Fibroblast of the aortic adventitia (primary cell): ENCODE measurements around the gene EML3. TPM values are rescaled to one million over a fixed set of nuclear protein-coding genes. Genes with fewer than 3 reads are reported as not detected.
"Not testable (repeated sequence)": the region's sequence is repeated elsewhere in the genome, so short reads cannot be mapped to it uniquely, and the experiment has no call there.

Source experiments
- DNase-seq: peaks from one replicate; pipeline ENCODE4 v3.0.0-alpha.2; 2010; ENCODE audit warnings: low read depth
- H3K4me3 ChIP-seq: 2 replicates; pipeline ENCODE4 v1.5.1; 2011; ENCODE audit warnings: low read depth, mild to moderate bottlenecking, control low read depth, low read length, moderate library complexity
- CTCF ChIP-seq: IDR thresholded peaks from 2 replicates; pipeline ENCODE4 v1.5.1; 2011; ENCODE audit warnings: mild to moderate bottlenecking, low read length, control low read depth, inconsistent platforms; ENCODE audit not compliant: insufficient read depth
- total RNA-seq: library from RNA; depleted of rRNA; stranded (reverse); fragments of >200 nt; gene quantifications from 2 replicates; pipeline ENCODE4 v1.2.3, GENCODE V29; 2012; ENCODE audit warnings: low replicate concordance

EML3 gene
- total RNA-seq, 1 donor: 22.3 TPM

- no peak overlapping the region for H3K4me3 ChIP-seq
- no peak for TF ChIP-seq CTCF
- DNase-seq: no peak
These were observed 17.5 kb downstream of the EML3 start for GRCh38 chr11:62595124-62595523.

GRCh38 chr11:62593434-62594044 lies 19.0 kb downstream of the EML3 start:
- H3K4me3 ChIP-seq: no peak overlapping the region
- peak; percentile 59 for TF ChIP-seq CTCF
- DNase-seq: peak; percentile 76

GRCh38 chr11:62592989-62593421 lies 19.6 kb downstream of the EML3 start:
- DNase-seq: no peak
- no peak overlapping the region for H3K4me3 ChIP-seq

GRCh38 chr11:62592146-62592815 lies 20.3 kb downstream of the EML3 start:
- DNase-seq: no peak
- TF ChIP-seq CTCF: no peak
- H3K4me3 ChIP-seq: peak overlapping the region; percentile 67

More at GRCh38 chr11:62592989-62593421, 19.6 kb downstream of the EML3 start:
- TF ChIP-seq CTCF: no peak

- no peak for TF ChIP-seq CTCF
- peak; percentile 99 for DNase-seq
- H3K4me3 ChIP-seq: peak within 1 kb of the TSS; percentile 87
These were observed 21.0 kb downstream of the EML3 start, which contains the start of gene TUT1 for GRCh38 chr11:62591448-62592145. Gene TUT1, minus strand, starts transcription at chr11:62591523. Its CDS starts 38 bp downstream, at chr11:62591485.

- no peak for DNase-seq
- no peak overlapping the region for H3K4me3 ChIP-seq
- peak; percentile 34 for TF ChIP-seq CTCF
These were observed 23.5 kb downstream of the EML3 start for GRCh38 chr11:62588966-62589637.

GRCh38 chr11:62585356-62585755 lies 27.2 kb downstream of the EML3 start:
- not testable (repeated sequence) for DNase-seq, H3K4me3 ChIP-seq

- not testable (repeated sequence) for H3K4me3 ChIP-seq, DNase-seq
These were observed 30.8 kb downstream of the EML3 start for GRCh38 chr11:62581735-62582134.
